ENCODE data around the gene CCDC106.
A peak's percentile ranks its signal among the peaks of the same experiment; 100 is the strongest.

CCDC106 gene

GRCh38 chr19:55635856-55636440, 12.1 kb upstream of the CCDC106 start:
- no peak for DNase-seq (ENCODE audit: low read depth)

DNA sequence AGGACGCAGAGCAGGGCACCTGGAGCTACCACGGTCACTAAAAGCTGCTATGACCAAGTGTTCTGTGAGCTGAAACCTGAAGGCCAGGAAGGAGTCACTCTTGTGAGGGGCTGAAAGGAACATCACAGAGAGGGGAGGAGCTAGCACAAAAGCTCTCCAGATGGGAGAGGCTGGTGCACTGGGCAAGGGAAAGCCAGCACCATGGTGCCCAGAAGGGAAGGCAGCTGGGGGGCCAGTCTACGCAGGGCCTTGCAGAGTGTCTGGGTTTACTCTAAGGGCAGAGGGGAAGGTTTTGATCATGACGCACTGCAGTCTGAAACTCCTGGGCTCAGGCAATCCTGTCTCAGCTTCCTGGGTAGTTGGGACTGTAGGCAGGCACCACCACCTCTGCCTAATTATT, 11.3 kb upstream of the CCDC106 start:
- no peak for DNase-seq (ENCODE audit: low read depth)

DNA sequence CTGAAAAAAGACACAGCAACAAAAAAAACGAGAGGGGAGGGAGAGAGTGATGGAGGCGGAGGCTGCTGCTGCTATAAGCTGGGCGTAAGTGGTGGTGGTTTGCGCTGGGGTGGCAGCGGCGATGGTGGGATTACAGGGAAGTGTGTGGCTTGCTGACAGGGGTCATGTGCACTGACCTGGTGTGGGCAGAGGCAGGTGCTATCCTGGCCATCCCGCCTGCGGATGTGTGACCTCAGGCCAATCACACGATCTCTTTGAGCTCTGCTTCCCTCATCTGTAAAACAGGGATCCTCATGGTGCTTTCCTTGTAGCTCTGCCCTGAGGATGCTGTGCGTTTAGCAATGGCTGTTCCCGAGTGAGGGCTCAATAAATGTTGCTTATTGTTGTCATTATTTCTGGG, 10.5 kb upstream of the CCDC106 start:
- DNase-seq (ENCODE audit: low read depth), result no peak

GRCh38 chr19:55638864-55639359, 9.1 kb upstream of the CCDC106 start:
- peak; percentile 33 for DNase-seq (ENCODE audit: low read depth)

- peak; percentile 73 for DNase-seq (ENCODE audit: low read depth)
These were observed 7.9 kb upstream of the CCDC106 start for GRCh38 chr19:55640043-55640576.

DNA sequence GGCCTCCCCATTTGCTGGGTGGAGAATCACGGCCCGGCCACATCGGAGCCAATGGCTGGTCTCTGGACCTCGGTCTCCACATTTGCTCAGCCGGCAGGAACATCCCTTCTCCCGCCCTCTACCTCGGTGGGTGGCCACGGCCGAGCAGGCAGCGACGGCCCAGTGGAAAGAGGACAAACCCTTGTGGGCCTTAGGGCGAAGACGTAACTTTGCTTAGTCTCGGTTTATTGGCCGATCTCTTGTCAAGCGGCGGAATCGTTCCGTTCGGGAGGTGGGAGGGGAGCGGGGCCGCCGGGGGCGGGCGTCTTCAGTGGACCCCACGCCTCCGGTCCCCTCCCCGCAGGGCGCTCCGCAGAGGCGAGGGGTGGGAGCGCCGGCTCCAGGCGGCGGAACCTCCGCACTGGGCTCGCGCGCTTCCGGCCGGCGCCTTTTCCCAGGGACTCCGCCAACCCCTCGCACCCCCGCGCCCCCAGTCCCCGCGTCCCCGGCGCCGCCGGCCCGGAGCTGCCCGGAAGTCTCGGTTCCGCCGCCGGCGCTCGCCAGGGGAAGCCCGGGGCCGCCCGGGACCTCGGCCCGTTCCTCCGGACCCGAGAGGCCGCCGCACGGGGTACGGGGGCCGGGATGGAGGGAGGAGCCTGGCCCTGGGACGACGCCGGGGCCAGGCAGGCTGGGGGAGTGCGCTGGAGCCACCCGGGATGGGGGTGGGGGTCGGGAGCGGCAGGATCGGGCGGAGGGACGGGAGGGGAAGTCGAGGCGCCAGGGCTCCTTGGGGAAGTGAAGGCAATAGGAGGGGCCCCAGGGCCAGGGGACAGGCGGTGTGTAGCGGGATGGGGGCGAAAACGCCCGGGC, 7.2 kb upstream of the CCDC106 start, which contains the start of gene ZNF580:
Gene ZNF580 (plus strand): TSS at position 426 of the 849 bp plus-strand sequence. CDS start 1,507 bp downstream, outside the sequence.
- peak; percentile 85 for DNase-seq (ENCODE audit: low read depth)

- DNase-seq (ENCODE audit: low read depth), result peak; percentile 49
These were observed 6.4 kb upstream of the CCDC106 start for GRCh38 chr19:55641426-55642152.

DNA sequence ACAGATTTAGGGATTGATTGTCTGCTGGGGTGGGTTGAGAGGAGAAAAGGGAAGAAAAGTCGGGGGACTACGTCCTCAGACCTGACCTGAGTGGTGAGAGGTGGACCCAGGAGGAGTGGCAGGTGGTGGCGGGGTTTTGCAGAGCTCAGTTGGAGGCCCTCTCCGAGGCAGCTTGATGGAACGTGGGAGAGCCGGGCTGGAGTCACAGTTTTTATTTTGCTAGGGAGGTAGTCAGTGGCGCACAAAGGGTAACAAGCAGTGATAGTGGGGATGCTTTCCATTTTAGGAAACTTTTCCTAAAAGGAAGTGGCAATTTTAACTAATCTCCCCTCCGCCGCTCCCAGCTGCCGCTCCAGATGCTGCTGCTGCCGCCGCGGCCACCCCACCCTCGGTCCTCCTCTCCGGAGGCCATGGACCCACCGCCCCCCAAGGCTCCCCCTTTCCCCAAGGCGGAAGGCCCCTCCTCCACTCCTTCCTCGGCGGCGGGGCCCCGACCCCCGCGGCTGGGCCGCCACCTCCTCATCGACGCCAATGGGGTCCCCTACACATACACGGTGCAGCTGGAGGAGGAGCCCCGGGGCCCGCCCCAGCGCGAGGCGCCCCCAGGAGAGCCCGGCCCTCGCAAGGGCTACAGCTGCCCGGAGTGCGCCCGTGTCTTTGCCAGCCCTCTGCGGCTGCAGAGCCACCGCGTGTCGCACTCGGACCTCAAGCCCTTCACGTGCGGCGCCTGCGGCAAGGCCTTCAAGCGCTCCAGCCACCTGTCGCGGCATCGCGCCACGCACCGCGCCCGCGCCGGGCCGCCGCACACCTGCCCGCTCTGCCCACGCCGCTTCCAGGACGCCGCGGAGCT, 5.6 kb upstream of the CCDC106 start:
- peak; percentile 18 for DNase-seq (ENCODE audit: low read depth)

DNA sequence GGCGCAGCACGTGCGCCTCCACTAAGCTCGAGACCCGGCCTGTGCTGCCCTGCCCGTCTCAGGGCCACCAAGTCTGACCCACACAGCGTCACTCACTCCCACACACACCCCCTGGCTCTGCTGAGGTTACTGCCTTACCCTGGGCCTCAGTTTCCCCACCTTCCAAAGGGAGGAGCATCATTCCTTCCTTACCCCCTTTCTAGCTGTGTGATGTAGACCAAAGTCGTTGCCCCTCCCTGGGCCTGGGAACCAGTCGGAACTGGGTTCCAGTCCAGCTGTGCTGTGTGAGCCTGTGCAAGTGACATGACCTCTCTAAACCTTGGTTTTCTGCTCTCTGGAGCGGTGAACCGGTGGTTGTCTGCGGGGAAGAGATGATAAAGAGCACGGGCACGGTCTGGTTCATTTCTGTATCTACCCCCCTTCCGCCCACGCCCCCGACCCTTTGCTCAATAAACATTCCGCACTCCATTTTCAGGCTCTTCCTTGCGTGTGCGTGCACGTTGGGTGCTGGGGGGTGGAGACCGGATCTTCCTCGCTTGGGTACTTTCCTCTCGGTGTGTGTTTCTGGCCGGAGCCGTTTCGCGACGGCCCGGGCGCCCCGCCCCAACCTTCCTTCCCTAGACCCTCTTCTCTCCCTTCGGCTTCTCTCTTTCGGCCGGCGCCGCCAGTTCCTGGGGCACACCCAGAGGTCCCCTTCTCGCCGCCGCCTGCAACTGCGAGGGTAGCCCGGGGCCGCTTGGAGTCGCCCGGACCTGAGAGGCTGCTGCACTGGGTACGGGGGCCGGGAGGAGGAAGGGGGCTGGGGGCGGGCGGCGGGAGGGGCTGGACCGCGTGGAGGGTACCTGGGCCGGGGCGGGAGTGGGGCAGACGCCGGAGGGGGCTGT, 4.8 kb upstream of the CCDC106 start, which contains the start of gene ZNF581:
Gene ZNF581 (plus strand): TSS at position 647 of the 884 bp plus-strand sequence. CDS start 923 bp downstream, outside the sequence.
- peak; percentile 77 for DNase-seq (ENCODE audit: low read depth)

DNA sequence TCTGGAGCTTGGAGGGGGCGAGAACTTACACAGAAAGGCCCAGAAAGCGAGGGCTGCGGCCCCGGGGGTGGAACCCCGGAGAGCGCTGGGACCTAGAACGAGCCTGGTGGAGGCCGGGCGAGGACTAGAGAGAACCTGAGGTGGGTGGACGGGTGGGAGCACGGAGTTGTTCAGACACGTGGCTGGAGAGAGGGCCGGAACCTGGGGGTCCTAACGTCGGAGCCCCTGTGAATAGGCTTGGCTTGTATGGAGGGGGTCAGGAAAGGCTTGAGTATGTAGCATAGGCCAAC, 4.2 kb upstream of the CCDC106 start:
- DNase-seq (ENCODE audit: low read depth), result no peak

DNA sequence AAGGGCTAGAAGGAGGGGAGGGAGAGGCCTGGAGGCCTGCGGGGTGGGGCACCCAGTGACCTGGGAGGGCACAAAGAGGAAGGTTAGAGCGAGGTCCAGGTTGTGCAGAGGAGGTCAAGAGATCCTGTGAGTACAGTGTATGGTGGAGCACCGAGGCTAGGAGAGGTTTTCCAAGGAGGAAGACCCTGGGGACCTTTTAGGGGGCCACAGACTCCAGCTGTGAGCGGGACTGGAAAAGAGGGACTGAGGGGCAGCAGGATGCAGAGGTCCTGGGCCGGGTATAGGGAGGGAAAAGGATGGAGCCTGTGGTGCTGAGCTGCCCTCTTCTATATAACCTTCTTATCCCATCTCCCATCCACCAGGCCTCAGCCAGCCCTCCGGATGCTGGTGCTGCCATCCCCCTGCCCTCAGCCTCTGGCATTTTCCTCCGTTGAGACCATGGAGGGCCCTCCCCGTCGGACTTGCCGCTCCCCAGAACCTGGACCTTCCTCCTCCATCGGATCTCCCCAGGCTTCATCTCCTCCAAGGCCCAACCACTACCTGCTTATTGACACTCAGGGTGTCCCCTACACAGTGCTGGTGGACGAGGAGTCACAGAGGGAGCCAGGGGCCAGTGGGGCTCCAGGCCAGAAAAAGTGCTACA, 3.7 kb upstream of the CCDC106 start:
- DNase-seq (ENCODE audit: low read depth), result no peak

GRCh38 chr19:55644842-55645511, 3.0 kb upstream of the CCDC106 start:
- no peak for DNase-seq (ENCODE audit: low read depth)

DNA sequence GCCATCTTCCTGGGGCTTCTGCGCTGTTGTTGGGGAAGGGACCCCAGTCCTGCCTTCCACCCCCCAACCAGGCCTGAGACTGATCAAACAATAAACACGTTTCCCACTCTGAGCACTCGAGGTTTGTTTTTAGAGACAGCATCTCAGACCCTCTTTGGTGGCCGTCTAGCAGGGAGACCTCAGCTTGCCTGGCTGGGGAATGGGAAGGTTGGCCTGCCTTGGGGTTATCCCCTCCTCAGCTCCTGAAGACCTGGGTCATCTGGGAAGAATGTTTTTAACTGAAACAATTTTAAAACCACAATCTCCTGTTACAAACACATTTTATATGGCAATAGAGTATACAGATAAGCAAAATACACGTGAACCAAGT, 2.5 kb upstream of the CCDC106 start:
- DNase-seq (ENCODE audit: low read depth), result no peak

GRCh38 chr19:55646889-55647731, 902 bp upstream of the CCDC106 start:
- no peak for DNase-seq (ENCODE audit: low read depth)

DNA sequence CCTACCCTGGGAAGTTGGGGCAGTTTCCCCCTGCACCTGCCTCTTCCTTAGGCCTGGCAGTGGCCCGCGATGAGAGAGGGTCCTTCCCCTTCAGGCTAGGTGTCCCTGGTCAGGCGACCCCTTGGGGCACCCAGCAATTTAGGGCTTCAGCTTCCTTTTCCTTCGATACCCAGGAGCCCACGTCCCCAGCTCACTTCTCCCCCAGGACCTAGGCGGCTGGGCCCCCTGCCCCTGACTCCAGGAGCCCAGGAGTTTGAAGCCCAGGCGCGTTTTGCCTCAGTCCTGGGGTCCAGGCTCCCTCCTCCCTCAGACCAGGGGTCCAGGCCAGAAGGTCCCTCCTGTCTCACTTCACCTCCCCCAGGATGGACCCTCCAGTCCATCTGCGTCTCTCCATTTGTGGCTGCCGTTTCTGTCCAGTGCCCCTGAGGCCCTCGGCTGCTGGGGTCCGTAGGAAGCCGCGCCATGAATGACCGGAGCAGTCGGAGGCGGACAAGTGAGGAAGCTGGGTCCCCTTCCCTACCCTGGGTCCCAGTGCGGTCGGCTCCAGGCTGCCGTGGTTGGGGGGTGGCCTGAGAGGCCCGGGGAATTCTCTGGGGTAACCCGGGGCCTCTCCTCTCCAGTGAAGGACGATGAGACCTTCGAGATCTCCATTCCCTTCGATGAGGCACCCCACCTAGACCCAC, 714 bp downstream of the CCDC106 start:
- DNase-seq (ENCODE audit: low read depth), result no peak

DNA sequence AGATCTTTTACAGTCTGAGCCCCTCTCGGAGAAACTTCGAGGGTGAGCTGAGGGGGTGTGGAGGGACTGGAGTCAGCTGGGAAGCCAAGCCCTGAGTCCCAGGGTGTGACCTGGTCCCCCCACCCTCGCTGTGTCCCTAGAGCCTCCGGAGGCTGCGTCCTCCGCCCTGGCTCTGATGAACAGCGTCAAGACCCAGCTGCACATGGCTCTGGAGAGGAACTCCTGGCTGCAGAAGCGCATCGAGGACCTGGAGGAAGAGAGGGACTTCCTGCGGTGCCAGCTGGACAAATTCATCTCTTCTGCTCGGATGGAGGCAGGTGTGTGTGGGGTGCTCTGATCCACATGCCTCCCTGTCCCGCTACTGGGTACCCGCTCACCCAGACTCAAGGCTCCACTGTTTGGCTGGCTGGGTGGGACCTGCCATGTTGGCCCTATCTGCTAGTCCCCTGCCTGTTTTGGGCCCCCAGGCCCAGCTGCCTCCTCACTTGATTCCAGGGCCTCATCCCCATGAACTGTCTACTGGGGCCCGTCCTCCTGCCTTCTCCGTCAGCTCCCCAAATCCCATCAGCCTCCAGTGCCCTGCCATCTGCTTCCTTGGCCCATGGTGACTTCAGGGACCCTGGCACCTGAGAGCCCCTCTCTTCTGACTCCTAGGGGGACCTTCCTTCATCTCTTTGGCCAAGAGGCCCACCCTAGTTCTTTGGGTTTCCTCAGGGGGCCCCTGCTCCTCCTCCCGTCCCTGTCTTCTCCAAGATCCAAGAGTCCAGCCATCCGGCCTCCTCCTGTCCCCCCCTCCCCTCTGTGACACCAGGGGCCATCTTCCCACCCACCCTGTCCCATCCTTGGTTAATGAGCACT, 1.5 kb downstream of the CCDC106 start:
- no peak for DNase-seq (ENCODE audit: low read depth)

DNA sequence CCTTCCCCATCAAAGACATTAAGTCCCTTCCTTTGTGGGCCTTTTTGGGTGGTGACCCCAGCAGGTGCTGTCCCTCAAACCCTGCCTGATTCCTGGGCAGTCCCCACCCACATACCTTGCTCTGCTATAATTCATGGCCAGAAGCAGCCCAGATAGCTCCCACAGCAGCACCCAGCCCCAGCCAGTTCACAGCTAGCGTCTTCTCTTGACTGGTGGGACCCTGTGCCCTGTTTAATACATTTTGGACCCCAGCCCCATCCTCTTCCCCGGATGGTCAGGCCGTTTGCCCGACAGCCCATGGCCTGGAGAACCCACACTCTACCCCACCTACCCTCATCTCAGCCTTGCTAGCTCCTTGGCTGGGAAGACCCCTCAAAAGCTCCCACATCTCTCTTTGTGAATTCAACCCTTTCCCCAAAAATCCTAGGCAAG, 2.1 kb downstream of the CCDC106 start:
- DNase-seq (ENCODE audit: low read depth), result no peak
